ENCODE measurements around the gene CELA2B. TPM values are rescaled to one million over a fixed set of nuclear protein-coding genes. Genes with fewer than 3 reads are reported as not detected.

The CELA2B gene
- total and polyA plus RNA-seq, 2 of the 8 experiments (the other 6 are each of a cell fraction or from before 2014, with no cell fraction given) = not detected

- Histone ChIP-seq H3K14ac (ENCODE audit: insufficient read length) (no peak overlapping the region), H3K9ac (replicated peaks in 1 of 4; ENCODE audit: extremely low read depth in 1 of 4, low read depth in 3 of 4, low read length in 3 of 4) (no peak overlapping the region), H3K18ac (ENCODE audit: extremely low read depth, low read length) (no peak overlapping the region), H4K8ac (ENCODE audit: extremely low read depth, insufficient read depth, low read length) (no peak overlapping the region), H2AFZ (ENCODE audit: low read length) (no peak overlapping the region), H2BK20ac (ENCODE audit: low read length) (no peak overlapping the region), H2BK12ac (ENCODE audit: low read depth, low read length) (0 out of 2 replicates have a peak overlapping the region, but pooled peaks have one; percentile 27), H3K23ac (ENCODE audit: insufficient read length) (no peak overlapping the region), H2BK120ac (replicated peaks; ENCODE audit: low read depth, low read length) (no peak overlapping the region), H3K36me3 (ENCODE audit: control insufficient read depth in 2 of 4, insufficient read depth in 4 of 4, low read length in 3 of 4) (peaks cover 0 to 22% (median 5%) of the 10 kb centered on the region in 4 experiments; a peak in 5 of 8 replicates), H3K9me3 (ENCODE audit: insufficient read depth in 2 of 2, low read depth in 1 of 2, low read length in 1 of 2) (no peaks in the 10 kb centered on the region), H3K4me3 (ENCODE audit: extremely low read depth in 1 of 4, insufficient read depth in 2 of 4, low read depth in 3 of 4, low read length in 4 of 4) (no peak overlapping the region), H3K4me2 (ENCODE audit: insufficient read depth in 1 of 2, low read depth in 2 of 2, low read length in 2 of 2) (no peak overlapping the region), H3K79me1 (ENCODE audit: low read depth, low read length) (peaks cover 7% of the 10 kb centered on the region; the same call in 1 of the 2 replicates), H2BK15ac (ENCODE audit: low read length) (0 out of 2 replicates have a peak overlapping the region, but pooled peaks have one; percentile 81), H2BK5ac (ENCODE audit: low read depth, low read length) (no peak overlapping the region), H4K91ac (replicated peaks; ENCODE audit: insufficient read length, low read length) (no peak overlapping the region), H3K4me1 (replicated peaks in 1 of 4; ENCODE audit: control insufficient read depth in 3 of 4, insufficient read depth in 4 of 4, low read length in 3 of 4) (peaks cover 0 to 8% (median 3%) of the 10 kb centered on the region in 4 experiments; a peak in 3 of 7 replicates), H3K79me2 (ENCODE audit: control insufficient read depth in 1 of 2, insufficient read depth in 2 of 2, low read length in 2 of 2) (peaks cover 0 to 23% of the 10 kb centered on the region in 2 experiments; a peak in 2 of 4 replicates), H3K27me3 (replicated peaks in 1 of 4; ENCODE audit: control insufficient read depth in 3 of 4, extremely low read depth in 1 of 4, insufficient read depth in 3 of 4, low read length in 3 of 4) (no peaks in the 10 kb centered on the region), H4K20me1 (replicated peaks in 1 of 2; ENCODE audit: control insufficient read depth in 1 of 2, insufficient read depth in 2 of 2, low read length in 2 of 2) (peaks cover 0 to 3% of the 10 kb centered on the region in 2 experiments), H3K27ac (ENCODE audit: low read depth, low read length) (no peak overlapping the region), H2AK5ac (ENCODE audit: low read depth, low read length) (no peak overlapping the region), H3K23me2 (ENCODE audit: low read depth, low read length) (peaks cover 3% of the 10 kb centered on the region; the same call in 1 of the 2 replicates), H4K5ac (ENCODE audit: insufficient read length, low read depth, low read length) (no peak overlapping the region), H3K56ac (replicated peaks; ENCODE audit: insufficient read length, low read depth, low read length) (no peak overlapping the region), H3K4ac (replicated peaks; ENCODE audit: insufficient read length, low read depth, low read length) (no peak overlapping the region)
- no peak for DNase-seq (ENCODE audit: low read depth in 1 of 2, low spot score in 2 of 2)
- WGBS, 2 experiments (ENCODE audit: extremely low coverage in 1 of 2, insufficient coverage in 1 of 2, insufficient read length in 1 of 2, insufficient replicate concordance in 2 of 2, low coverage in 1 of 2, low lambda C conversion rate in 2 of 2, missing lambda C conversion rate in 1 of 2) = 96% methylated on average over 3 of the region's 3 CpGs; no CpG with 5 or more reads in 1 of the 2 experiments
- CTCF ChIA-PET (ENCODE audit: partially characterized antibody) = interaction anchor here (1.1 kb wide), 1 partner anchor 195 kb away, joined by 4 read pairs; no protein-coding TSS in a partner anchor
- no peak for FAIRE-seq
- POLR2A ChIA-PET (ENCODE audit: partially characterized antibody) = interaction anchor here (0.7 to 1.9 kb wide), 2 partner anchors 11 to 574 kb away, joined by 4 to 7 read pairs; no protein-coding TSS in a partner anchor
- no peak for TF ChIP-seq CREB1 (IDR thresholded peaks at IDR 0.05)
Observed at GRCh38 chr1:15519625-15520024, 43.7 kb downstream of the CELA2B start.

All from H1 (cell line).